ENCODE results near the gene DBF4B.
"Not testable (repeated sequence)": the region's sequence is repeated elsewhere in the genome, so short reads cannot be mapped to it uniquely, and the experiment has no call there.

Gene DBF4B

GRCh38 chr17:44693609-44694008 lies 14.9 kb upstream of the DBF4B start:
- no peak overlapping the region for H3K27ac ChIP-seq
- TF ChIP-seq ZFX (IDR thresholded peaks at IDR 0.05; ENCODE audit: borderline replicate concordance) (no peak), CTCF (IDR thresholded peaks at IDR 0.05) (no peak)

GRCh38 chr17:44700288-44700687 lies 8.2 kb upstream of the DBF4B start:
- not testable (repeated sequence) for H3K27ac ChIP-seq

- TF ChIP-seq CTCF (IDR thresholded peaks at IDR 0.05) (no peak), ZFX (IDR thresholded peaks at IDR 0.05; ENCODE audit: borderline replicate concordance) (no peak)
- H3K27ac ChIP-seq: peak overlapping the region; percentile 89
Measured at GRCh38 chr17:44707755-44708400, 587 bp upstream of the DBF4B start.

- H3K27ac ChIP-seq: no peak overlapping the region
- TF ChIP-seq CTCF (IDR thresholded peaks at IDR 0.05) (no peak), ZFX (IDR thresholded peaks at IDR 0.05; ENCODE audit: borderline replicate concordance) (no peak)
Measured at GRCh38 chr17:44719444-44719843, 11.0 kb downstream of the DBF4B start.

GRCh38 chr17:44722254-44722653 lies 13.8 kb downstream of the DBF4B start:
- no peak overlapping the region for H3K27ac ChIP-seq
- TF ChIP-seq CTCF (IDR thresholded peaks at IDR 0.05) (no peak), ZFX (IDR thresholded peaks at IDR 0.05; ENCODE audit: borderline replicate concordance) (no peak)

GRCh38 chr17:44726121-44726520 lies 17.7 kb downstream of the DBF4B start:
- not testable (repeated sequence) for H3K27ac ChIP-seq

- H3K27ac ChIP-seq: no peak overlapping the region
- TF ChIP-seq CTCF (IDR thresholded peaks at IDR 0.05): peak; percentile 45
- TF ChIP-seq ZFX (IDR thresholded peaks at IDR 0.05; ENCODE audit: borderline replicate concordance): no peak
Measured at GRCh38 chr17:44733753-44734152, 25.3 kb downstream of the DBF4B start.

- H3K27ac ChIP-seq: no peak overlapping the region
- TF ChIP-seq CTCF (IDR thresholded peaks at IDR 0.05) (no peak), ZFX (IDR thresholded peaks at IDR 0.05; ENCODE audit: borderline replicate concordance) (no peak)
Measured at GRCh38 chr17:44734272-44734671, 25.8 kb downstream of the DBF4B start.

Data from 22Rv1 (cell line).